ENCODE results near the gene LAMTOR3. TPM values are rescaled to one million over a fixed set of nuclear protein-coding genes. Genes with fewer than 3 reads are reported as not detected.

The LAMTOR3 gene
- total and polyA plus RNA-seq, 2 experiments from 2014 or later = 40.8 to 64.5 TPM

DNA sequence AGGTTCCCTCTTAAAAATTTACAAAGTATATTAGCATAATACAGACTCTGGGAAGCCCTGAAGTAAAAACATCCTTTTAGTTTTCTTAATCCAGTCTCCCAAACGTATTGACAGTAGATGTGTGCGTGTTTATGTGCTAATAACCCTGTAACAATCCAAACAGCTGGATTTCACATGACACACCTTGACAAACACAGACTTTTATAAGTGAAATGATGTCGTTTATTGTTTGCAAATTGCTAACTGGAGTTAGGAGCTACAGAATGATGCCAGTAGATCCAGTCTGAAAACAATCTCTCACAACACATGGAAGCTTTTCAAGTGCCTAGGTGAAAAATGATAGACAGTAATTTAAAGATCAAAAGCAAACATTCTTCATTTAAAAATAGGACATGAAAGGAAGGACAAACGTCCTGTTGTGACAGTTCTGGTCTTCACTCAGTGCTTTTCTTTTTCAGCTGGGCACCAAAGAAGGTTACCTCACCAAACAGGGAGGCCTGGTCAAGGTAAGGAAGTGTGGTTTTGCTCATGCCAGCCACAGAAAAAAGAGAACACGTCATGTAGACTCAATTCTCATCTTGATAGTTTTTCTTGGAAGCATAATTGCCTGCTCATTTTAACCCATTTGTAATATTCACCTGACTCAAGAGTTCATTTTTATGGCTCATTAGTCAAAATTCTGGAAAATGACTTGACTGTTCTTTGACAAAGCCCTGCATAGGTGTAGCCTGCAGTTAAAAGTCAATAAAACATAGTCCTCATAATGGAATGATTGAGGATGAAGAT, 32.9 kb downstream of the LAMTOR3 start:
- H3K4me1 ChIP-seq (ENCODE audit: insufficient read depth) = peaks cover 8% of the 10 kb centered on the region
- H3K4me3 Mint-ChIP-seq = no peak overlapping the region
- H3K27me3 Mint-ChIP-seq (ENCODE audit: insufficient read depth, low read depth, poor library complexity) = peaks cover 5% of the 10 kb centered on the region
- DNase-seq (ENCODE audit: low spot score) = no peak
- H4K20me1 ChIP-seq (replicated peaks; ENCODE audit: insufficient read depth) = no peaks in the 10 kb centered on the region
- no peaks in the 10 kb centered on the region for H3K79me2 ChIP-seq (replicated peaks; ENCODE audit: insufficient read depth)
- peaks cover 6% of the 10 kb centered on the region; the same call in 2 of the 3 replicates for H3K4me1 Mint-ChIP-seq
- no peak overlapping the region for H3K4me3 ChIP-seq
- no peaks in the 10 kb centered on the region for H3K36me3 Mint-ChIP-seq (ENCODE audit: low read depth)
- no peak overlapping the region for H3K4me2 ChIP-seq
- no peak for TF ChIP-seq STAT1 (IDR thresholded peaks at IDR 0.05; ENCODE audit: unreplicated experiment)
- TF ChIP-seq, protein P1, sequence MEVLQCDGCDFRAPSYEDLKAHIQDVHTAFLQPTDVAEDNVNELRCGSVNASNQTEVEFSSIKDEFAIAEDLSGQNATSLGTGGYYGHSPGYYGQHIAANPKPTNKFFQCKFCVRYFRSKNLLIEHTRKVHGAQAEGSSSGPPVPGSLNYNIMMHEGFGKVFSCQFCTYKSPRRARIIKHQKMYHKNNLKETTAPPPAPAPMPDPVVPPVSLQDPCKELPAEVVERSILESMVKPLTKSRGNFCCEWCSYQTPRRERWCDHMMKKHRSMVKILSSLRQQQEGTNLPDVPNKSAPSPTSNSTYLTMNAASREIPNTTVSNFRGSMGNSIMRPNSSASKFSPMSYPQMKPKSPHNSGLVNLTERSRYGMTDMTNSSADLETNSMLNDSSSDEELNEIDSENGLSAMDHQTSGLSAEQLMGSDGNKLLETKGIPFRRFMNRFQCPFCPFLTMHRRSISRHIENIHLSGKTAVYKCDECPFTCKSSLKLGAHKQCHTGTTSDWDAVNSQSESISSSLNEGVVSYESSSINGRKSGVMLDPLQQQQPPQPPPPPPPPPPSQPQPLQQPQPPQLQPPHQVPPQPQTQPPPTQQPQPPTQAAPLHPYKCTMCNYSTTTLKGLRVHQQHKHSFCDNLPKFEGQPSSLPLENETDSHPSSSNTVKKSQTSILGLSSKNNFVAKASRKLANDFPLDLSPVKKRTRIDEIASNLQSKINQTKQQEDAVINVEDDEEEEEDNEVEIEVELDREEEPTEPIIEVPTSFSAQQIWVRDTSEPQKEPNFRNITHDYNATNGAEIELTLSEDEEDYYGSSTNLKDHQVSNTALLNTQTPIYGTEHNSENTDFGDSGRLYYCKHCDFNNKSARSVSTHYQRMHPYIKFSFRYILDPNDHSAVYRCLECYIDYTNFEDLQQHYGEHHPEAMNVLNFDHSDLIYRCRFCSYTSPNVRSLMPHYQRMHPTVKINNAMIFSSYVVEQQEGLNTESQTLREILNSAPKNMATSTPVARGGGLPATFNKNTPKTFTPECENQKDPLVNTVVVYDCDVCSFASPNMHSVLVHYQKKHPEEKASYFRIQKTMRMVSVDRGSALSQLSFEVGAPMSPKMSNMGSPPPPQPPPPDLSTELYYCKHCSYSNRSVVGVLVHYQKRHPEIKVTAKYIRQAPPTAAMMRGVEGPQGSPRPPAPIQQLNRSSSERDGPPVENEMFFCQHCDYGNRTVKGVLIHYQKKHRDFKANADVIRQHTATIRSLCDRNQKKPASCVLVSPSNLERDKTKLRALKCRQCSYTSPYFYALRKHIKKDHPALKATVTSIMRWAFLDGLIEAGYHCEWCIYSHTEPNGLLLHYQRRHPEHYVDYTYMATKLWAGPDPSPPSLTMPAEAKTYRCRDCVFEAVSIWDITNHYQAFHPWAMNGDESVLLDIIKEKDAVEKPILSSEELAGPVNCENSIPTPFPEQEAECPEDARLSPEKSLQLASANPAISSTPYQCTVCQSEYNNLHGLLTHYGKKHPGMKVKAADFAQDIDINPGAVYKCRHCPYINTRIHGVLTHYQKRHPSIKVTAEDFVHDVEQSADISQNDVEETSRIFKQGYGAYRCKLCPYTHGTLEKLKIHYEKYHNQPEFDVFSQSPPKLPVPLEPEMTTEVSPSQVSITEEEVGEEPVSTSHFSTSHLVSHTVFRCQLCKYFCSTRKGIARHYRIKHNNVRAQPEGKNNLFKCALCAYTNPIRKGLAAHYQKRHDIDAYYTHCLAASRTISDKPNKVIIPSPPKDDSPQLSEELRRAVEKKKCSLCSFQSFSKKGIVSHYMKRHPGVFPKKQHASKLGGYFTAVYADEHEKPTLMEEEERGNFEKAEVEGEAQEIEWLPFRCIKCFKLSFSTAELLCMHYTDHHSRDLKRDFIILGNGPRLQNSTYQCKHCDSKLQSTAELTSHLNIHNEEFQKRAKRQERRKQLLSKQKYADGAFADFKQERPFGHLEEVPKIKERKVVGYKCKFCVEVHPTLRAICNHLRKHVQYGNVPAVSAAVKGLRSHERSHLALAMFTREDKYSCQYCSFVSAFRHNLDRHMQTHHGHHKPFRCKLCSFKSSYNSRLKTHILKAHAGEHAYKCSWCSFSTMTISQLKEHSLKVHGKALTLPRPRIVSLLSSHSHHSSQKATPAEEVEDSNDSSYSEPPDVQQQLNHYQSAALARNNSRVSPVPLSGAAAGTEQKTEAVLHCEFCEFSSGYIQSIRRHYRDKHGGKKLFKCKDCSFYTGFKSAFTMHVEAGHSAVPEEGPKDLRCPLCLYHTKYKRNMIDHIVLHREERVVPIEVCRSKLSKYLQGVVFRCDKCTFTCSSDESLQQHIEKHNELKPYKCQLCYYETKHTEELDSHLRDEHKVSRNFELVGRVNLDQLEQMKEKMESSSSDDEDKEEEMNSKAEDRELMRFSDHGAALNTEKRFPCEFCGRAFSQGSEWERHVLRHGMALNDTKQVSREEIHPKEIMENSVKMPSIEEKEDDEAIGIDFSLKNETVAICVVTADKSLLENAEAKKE (CRISPR knock-in tag; IDR thresholded peaks at IDR 0.05) = no peak
- no peak overlapping the region for H2AFZ ChIP-seq
- no peaks in the 10 kb centered on the region for H3F3A ChIP-seq (replicated peaks; ENCODE audit: low read depth)
- no peaks in the 10 kb centered on the region for H3K27me3 ChIP-seq (ENCODE audit: insufficient read depth)
- H3K36me3 ChIP-seq (ENCODE audit: insufficient read depth) = no peaks in the 10 kb centered on the region
- ATAC-seq = no peak
- no peak overlapping the region for H3K27ac ChIP-seq (ENCODE audit: low read depth)
- no peak overlapping the region for H3K27ac Mint-ChIP-seq
- no peaks in the 10 kb centered on the region for H3K9me3 Mint-ChIP-seq
- H3K9me2 ChIP-seq (ENCODE audit: insufficient read depth) = no peaks in the 10 kb centered on the region

- Histone ChIP-seq H4K20me1 (replicated peaks; ENCODE audit: insufficient read depth) (no peaks in the 10 kb centered on the region), H3K4me1 (ENCODE audit: insufficient read depth) (peaks cover 8% of the 10 kb centered on the region), H3K4me2 (no peak overlapping the region), H3F3A (replicated peaks; ENCODE audit: low read depth) (no peaks in the 10 kb centered on the region), H3K27ac (ENCODE audit: low read depth) (no peak overlapping the region), H3K27me3 (ENCODE audit: insufficient read depth) (no peaks in the 10 kb centered on the region), H3K36me3 (ENCODE audit: insufficient read depth) (no peaks in the 10 kb centered on the region), H2AFZ (no peak overlapping the region), H3K4me3 (no peak overlapping the region), H3K9me2 (ENCODE audit: insufficient read depth) (no peaks in the 10 kb centered on the region), H3K79me2 (replicated peaks; ENCODE audit: insufficient read depth) (no peaks in the 10 kb centered on the region)
- DNase-seq (ENCODE audit: low spot score) = no peak
- ATAC-seq = no peak
- H3K27me3 Mint-ChIP-seq (ENCODE audit: insufficient read depth, low read depth, poor library complexity) = peaks cover 5% of the 10 kb centered on the region
- H3K4me3 Mint-ChIP-seq = no peak overlapping the region
- H3K27ac Mint-ChIP-seq = no peak overlapping the region
- H3K36me3 Mint-ChIP-seq (ENCODE audit: low read depth) = no peaks in the 10 kb centered on the region
- H3K9me3 Mint-ChIP-seq = no peaks in the 10 kb centered on the region
- peaks cover 10% of the 10 kb centered on the region; the same call in 2 of the 3 replicates for H3K4me1 Mint-ChIP-seq
- TF ChIP-seq STAT1 (IDR thresholded peaks at IDR 0.05; ENCODE audit: unreplicated experiment) = no peak
- TF ChIP-seq, protein P1 (CRISPR knock-in tag; IDR thresholded peaks at IDR 0.05) = no peak
- TF ChIP-seq JUNB (IDR thresholded peaks at IDR 0.05; ENCODE audit: unreplicated experiment) = no peak
These were observed 33.7 kb downstream of the LAMTOR3 start for GRCh38 chr4:99860521-99860920.

Data from GM23338 (cell line).